EH (cell line): ENCODE results near the gene PTPA.

Experiments used
- DNase-seq: peaks from one replicate; pipeline ENCODE4 v3.0.0-alpha.2; 2015; ENCODE audit warnings: low read depth

The PTPA gene

GRCh38 chr9:129110740-129111527, at the start of gene PTPA, which contains the start of gene CRAT:
PTPA (plus strand) TSS chr9:129111415; CDS start chr9:129111601, 186 bp downstream.
CRAT (minus strand) TSS chr9:129110793; CDS start chr9:129110509, 284 bp downstream.
- peak; percentile 96 for DNase-seq

GRCh38 chr9:129063061-129063460, 48.2 kb upstream of the PTPA start:
- no peak for DNase-seq

GRCh38 chr9:129064499-129064908, 46.7 kb upstream of the PTPA start:
- no peak for DNase-seq

- no peak for DNase-seq
These were observed 43.1 kb upstream of the PTPA start for GRCh38 chr9:129068110-129068509.

GRCh38 chr9:129068990-129069861, 42.0 kb upstream of the PTPA start:
- no peak for DNase-seq

GRCh38 chr9:129069862-129070641, 41.2 kb upstream of the PTPA start:
- DNase-seq = no peak

GRCh38 chr9:129070696-129071525, 40.3 kb upstream of the PTPA start:
- no peak for DNase-seq

- no peak for DNase-seq
These were observed 39.6 kb upstream of the PTPA start for GRCh38 chr9:129071526-129072126.

GRCh38 chr9:129072171-129072570, 39.0 kb upstream of the PTPA start:
- DNase-seq = no peak

GRCh38 chr9:129073404-129073803, 37.8 kb upstream of the PTPA start:
- no peak for DNase-seq

GRCh38 chr9:129074106-129074505, 37.1 kb upstream of the PTPA start:
- DNase-seq = no peak

GRCh38 chr9:129075996-129076639, 35.1 kb upstream of the PTPA start:
- DNase-seq = no peak

- DNase-seq = no peak
These were observed 34.6 kb upstream of the PTPA start for GRCh38 chr9:129076640-129077037.

GRCh38 chr9:129077236-129077635, 34.0 kb upstream of the PTPA start:
- no peak for DNase-seq

GRCh38 chr9:129078691-129079503, 32.3 kb upstream of the PTPA start:
- no peak for DNase-seq

GRCh38 chr9:129079829-129080228, 31.4 kb upstream of the PTPA start:
- no peak for DNase-seq

GRCh38 chr9:129080298-129080600, 31.0 kb upstream of the PTPA start:
- no peak for DNase-seq

GRCh38 chr9:129080601-129081387, 30.4 kb upstream of the PTPA start, which contains the start of gene DOLPP1:
DOLPP1 (plus strand) TSS chr9:129081111; CDS start chr9:129081132, 21 bp downstream.
- peak; percentile 100 for DNase-seq
